ENCODE data around the gene C2CD4C.
"Not testable (repeated sequence)": the region's sequence is repeated elsewhere in the genome, so short reads cannot be mapped to it uniquely, and the experiment has no call there.

Gene C2CD4C

GRCh38 chr19:438416-438958, 29.5 kb upstream of the C2CD4C start:
- no peak for DNase-seq (ENCODE audit: low spot score)

GRCh38 chr19:437041-437440, 28.1 kb upstream of the C2CD4C start:
- DNase-seq (ENCODE audit: low spot score): no peak

GRCh38 chr19:436413-436950, 27.5 kb upstream of the C2CD4C start:
- no peak for DNase-seq (ENCODE audit: low spot score)

GRCh38 chr19:435707-436412, 26.9 kb upstream of the C2CD4C start:
- no peak for DNase-seq (ENCODE audit: low spot score)

- DNase-seq (ENCODE audit: low spot score): no peak
These were observed 26.2 kb upstream of the C2CD4C start for GRCh38 chr19:435056-435706.

GRCh38 chr19:434152-434960, 25.4 kb upstream of the C2CD4C start:
- no peak for DNase-seq (ENCODE audit: low spot score)

- DNase-seq (ENCODE audit: low spot score): no peak
These were observed 21.8 kb upstream of the C2CD4C start for GRCh38 chr19:430701-431100.

GRCh38 chr19:428149-428548, 19.2 kb upstream of the C2CD4C start:
- no peak for DNase-seq (ENCODE audit: low spot score)

GRCh38 chr19:427675-428074, 18.7 kb upstream of the C2CD4C start:
- not testable (repeated sequence) for DNase-seq (ENCODE audit: low spot score)

- no peak for DNase-seq (ENCODE audit: low spot score)
These were observed 17.9 kb upstream of the C2CD4C start for GRCh38 chr19:426725-427445.

- DNase-seq (ENCODE audit: low spot score): no peak
These were observed 16.1 kb upstream of the C2CD4C start for GRCh38 chr19:425056-425455.

GRCh38 chr19:424546-424945, 15.6 kb upstream of the C2CD4C start:
- no peak for DNase-seq (ENCODE audit: low spot score)

GRCh38 chr19:423691-424466, 14.9 kb upstream of the C2CD4C start:
- no peak for DNase-seq (ENCODE audit: low spot score)

- not testable (repeated sequence) for DNase-seq (ENCODE audit: low spot score)
These were observed 13.9 kb upstream of the C2CD4C start for GRCh38 chr19:422917-423226.

GRCh38 chr19:422213-422916, 13.4 kb upstream of the C2CD4C start:
- DNase-seq (ENCODE audit: low spot score): no peak

- no peak for DNase-seq (ENCODE audit: low spot score)
These were observed 11.0 kb upstream of the C2CD4C start for GRCh38 chr19:419721-420515.

GRCh38 chr19:418761-419671, 10.1 kb upstream of the C2CD4C start:
- DNase-seq (ENCODE audit: low spot score): no peak

- no peak for DNase-seq (ENCODE audit: low spot score)
These were observed 7.5 kb upstream of the C2CD4C start for GRCh38 chr19:416416-416815.

- no peak for DNase-seq (ENCODE audit: low spot score)
These were observed 6.3 kb upstream of the C2CD4C start for GRCh38 chr19:415292-415691.
